Right atrium auricular region (tissue), 2 donors: ENCODE results near the gene LANCL1. TPM values are rescaled to one million over a fixed set of nuclear protein-coding genes. Genes with fewer than 3 reads are reported as not detected.

Experiments
- DNase-seq: peaks from one replicate; pipeline ENCODE4 v3.0.0-alpha.2; 2019; ENCODE audit warnings: low spot score
- H3K27ac ChIP-seq, 2 donors: fragments of 200-600 bp; sonication (generic); 1 replicate in 1 of 2; 2 replicates in 1 of 2; pipeline ENCODE4 v1.5.1; 2016 to 2019
- H3K27me3 ChIP-seq, 2 donors: fragments of 200-600 bp; sonication (generic); one replicate each; pipeline versions ENCODE4 v1.5.1 to v1.6.0; 2017 to 2019
- H3K36me3 ChIP-seq: fragments of 200-600 bp; sonication (generic); one replicate; pipeline ENCODE4 v1.5.1; 2016
- H3K4me1 ChIP-seq, 2 donors: fragments of 200-600 bp; sonication (generic); one replicate each; pipeline versions ENCODE4 v1.5.1 to v1.6.0; 2017 to 2019
- H3K4me3 ChIP-seq, 2 donors: fragments of 200-600 bp; sonication (generic); 1 replicate in 1 of 2; 2 replicates in 1 of 2; pipeline ENCODE4 v1.5.1; 2017 to 2019; ENCODE audit warnings: mild to moderate bottlenecking in 1 of 2, moderate library complexity in 1 of 2
- H3K9me3 ChIP-seq, 2 donors: fragments of 200-600 bp; sonication (generic); one replicate each; pipeline ENCODE4 v1.5.1; 2019
- CTCF ChIP-seq, 2 donors: fragments of 200-600 bp; sonication (generic); IDR thresholded peaks; one replicate each; pipeline ENCODE4 v1.5.1; 2019; ENCODE audit warnings: antibody characterized with exemption in 2 of 2
- total RNA-seq, 2 donors: library from RNA; depleted of rRNA; stranded (reverse); fragments of >200 nt; gene quantifications; one replicate each; pipeline ENCODE4 v1.1.0, GENCODE V29; 2016

LANCL1 gene
- total RNA-seq, 2 donors from 2014 or later: 27.4 to 43.2 TPM

GRCh38 chr2:210474776-210475175 is 1.8 kb downstream of the LANCL1 start:
- Histone ChIP-seq H3K9me3 (no peaks in the 10 kb centered on the region), H3K27me3 (no peaks in the 10 kb centered on the region), H3K27ac (no peak overlapping the region), H3K4me1 (peaks cover 0 to 16% of the 10 kb centered on the region in 2 donors), H3K36me3 (peaks cover 23% of the 10 kb centered on the region), H3K4me3 (no peak overlapping the region)
- no peak for DNase-seq
- TF ChIP-seq CTCF (IDR thresholded peaks at IDR 0.05): no peak

GRCh38 chr2:210461401-210461800 is 15.2 kb downstream of the LANCL1 start:
- Histone ChIP-seq H3K4me1 (no peaks in the 10 kb centered on the region), H3K27ac (no peak overlapping the region), H3K4me3 (no peak overlapping the region), H3K27me3 (no peaks in the 10 kb centered on the region), H3K9me3 (no peaks in the 10 kb centered on the region), H3K36me3 (peaks cover 27% of the 10 kb centered on the region)
- DNase-seq: no peak
- TF ChIP-seq CTCF (IDR thresholded peaks at IDR 0.05): no peak

GRCh38 chr2:210460322-210461227 is 16.0 kb downstream of the LANCL1 start:
- Histone ChIP-seq H3K27me3 (no peaks in the 10 kb centered on the region), H3K4me3 (no peak overlapping the region), H3K9me3 (no peaks in the 10 kb centered on the region), H3K27ac (no peak overlapping the region), H3K4me1 (no peaks in the 10 kb centered on the region), H3K36me3 (peaks cover 19% of the 10 kb centered on the region)
- TF ChIP-seq CTCF (IDR thresholded peaks at IDR 0.05): no peak
- DNase-seq: no peak

- H3K36me3 ChIP-seq: peaks cover 15% of the 10 kb centered on the region
- no peak for TF ChIP-seq CTCF (IDR thresholded peaks at IDR 0.05)
- no peaks in the 10 kb centered on the region for H3K9me3 ChIP-seq
- H3K4me1 ChIP-seq: no peaks in the 10 kb centered on the region
- no peak overlapping the region for H3K4me3 ChIP-seq
- no peaks in the 10 kb centered on the region for H3K27me3 ChIP-seq
- DNase-seq: no peak
- H3K27ac ChIP-seq: no peak overlapping the region
These were observed 16.7 kb downstream of the LANCL1 start for GRCh38 chr2:210459880-210460279.

- Histone ChIP-seq H3K27me3 (no peaks in the 10 kb centered on the region), H3K4me1 (no peaks in the 10 kb centered on the region), H3K4me3 (no peak overlapping the region), H3K27ac (no peak overlapping the region), H3K36me3 (peaks cover 19% of the 10 kb centered on the region), H3K9me3 (no peaks in the 10 kb centered on the region)
- no peak for TF ChIP-seq CTCF (IDR thresholded peaks at IDR 0.05)
- DNase-seq: no peak
These were observed 17.2 kb downstream of the LANCL1 start for GRCh38 chr2:210459407-210459806.
